Measurements from ENCODE around the gene CXCR6. TPM values are rescaled to one million over a fixed set of nuclear protein-coding genes. Genes with fewer than 3 reads are reported as not detected.

Gene CXCR6
- total and polyA plus RNA-seq, 2 of the 8 experiments (the other 6 are each of a cell fraction or from before 2014, with no cell fraction given) = not detected

GRCh38 chr3:45969953-45970352 is 26.7 kb downstream of the CXCR6 start:
- no peak overlapping the region for H3K4me3 ChIP-seq (ENCODE audit: extremely low read depth in 1 of 4, insufficient read depth in 2 of 4, low read depth in 3 of 4, low read length in 4 of 4)
- no peak overlapping the region for H4K91ac ChIP-seq (replicated peaks; ENCODE audit: insufficient read length, low read length)
- no peak overlapping the region for H2BK20ac ChIP-seq (ENCODE audit: low read length)
- no peak overlapping the region for H3K56ac ChIP-seq (replicated peaks; ENCODE audit: insufficient read length, low read depth, low read length)
- no peak overlapping the region for H3K14ac ChIP-seq (ENCODE audit: insufficient read length)
- no peaks in the 10 kb centered on the region for H3K9me3 ChIP-seq (ENCODE audit: insufficient read depth in 2 of 2, low read depth in 1 of 2, low read length in 1 of 2)
- no peak overlapping the region for H3K4me2 ChIP-seq (ENCODE audit: insufficient read depth in 1 of 2, low read depth in 2 of 2, low read length in 2 of 2)
- no peaks in the 10 kb centered on the region for H3K23me2 ChIP-seq (ENCODE audit: low read depth, low read length)
- no peak overlapping the region for H2BK15ac ChIP-seq (ENCODE audit: low read length)
- no peak overlapping the region for H3K18ac ChIP-seq (ENCODE audit: extremely low read depth, low read length)
- no peak overlapping the region for H2BK12ac ChIP-seq (ENCODE audit: low read depth, low read length)
- peaks cover 0 to 8% of the 10 kb centered on the region in 2 experiments for H4K20me1 ChIP-seq (replicated peaks in 1 of 2; ENCODE audit: control insufficient read depth in 1 of 2, insufficient read depth in 2 of 2, low read length in 2 of 2)
- H2BK5ac ChIP-seq (ENCODE audit: low read depth, low read length) = no peak overlapping the region
- no peaks in the 10 kb centered on the region for H3K4me1 ChIP-seq (replicated peaks in 1 of 4; ENCODE audit: control insufficient read depth in 3 of 4, insufficient read depth in 4 of 4, low read length in 3 of 4)
- DNase-seq (ENCODE audit: low read depth in 1 of 2, low spot score in 2 of 2) (no peak), FAIRE-seq (no peak)
- H4K8ac ChIP-seq (ENCODE audit: extremely low read depth, insufficient read depth, low read length) = no peak overlapping the region
- CTCF ChIA-PET (ENCODE audit: partially characterized antibody) = interaction anchor here (1.3 to 6.7 kb wide), 4 partner anchors 12 to 40 kb away, joined by 5 to 51 read pairs (median 6); partner anchors contain the start of gene CXCR6
- H3K27ac ChIP-seq (ENCODE audit: low read depth, low read length) = no peak overlapping the region
- H2AK5ac ChIP-seq (ENCODE audit: low read depth, low read length) = no peak overlapping the region
- no peaks in the 10 kb centered on the region for H3K27me3 ChIP-seq (replicated peaks in 1 of 4; ENCODE audit: control insufficient read depth in 3 of 4, extremely low read depth in 1 of 4, insufficient read depth in 3 of 4, low read length in 3 of 4)
- 96% methylated on average over 3 of the region's 3 CpGs; no CpG with 5 or more reads in 1 of the 2 experiments for WGBS, 2 experiments (ENCODE audit: extremely low coverage in 1 of 2, insufficient coverage in 1 of 2, insufficient read length in 1 of 2, insufficient replicate concordance in 2 of 2, low coverage in 1 of 2, low lambda C conversion rate in 2 of 2, missing lambda C conversion rate in 1 of 2)
- no peak overlapping the region for H4K5ac ChIP-seq (ENCODE audit: insufficient read length, low read depth, low read length)
- POLR2A ChIA-PET (ENCODE audit: partially characterized antibody) = no interaction called here
- H3K36me3 ChIP-seq (ENCODE audit: control insufficient read depth in 2 of 4, insufficient read depth in 4 of 4, low read length in 3 of 4) = peaks cover 19 to 57% (median 36%) of the 10 kb centered on the region in 4 experiments; a peak in 7 of 8 replicates
- H3K23ac ChIP-seq (ENCODE audit: insufficient read length) = no peak overlapping the region
- H3K4ac ChIP-seq (replicated peaks; ENCODE audit: insufficient read length, low read depth, low read length) = no peak overlapping the region
- no peak overlapping the region for H3K9ac ChIP-seq (replicated peaks in 1 of 4; ENCODE audit: extremely low read depth in 1 of 4, low read depth in 3 of 4, low read length in 3 of 4)
- H3K79me2 ChIP-seq (ENCODE audit: control insufficient read depth in 1 of 2, insufficient read depth in 2 of 2, low read length in 2 of 2) = no peaks in the 10 kb centered on the region
- H3K79me1 ChIP-seq (ENCODE audit: low read depth, low read length) = no peaks in the 10 kb centered on the region
- H2AFZ ChIP-seq (ENCODE audit: low read length) = no peak overlapping the region
- H2BK120ac ChIP-seq (replicated peaks; ENCODE audit: low read depth, low read length) = no peak overlapping the region
- no peak for TF ChIP-seq SP4 (IDR thresholded peaks at IDR 0.05; ENCODE audit: low read length)
- TF ChIP-seq TAF1 (IDR thresholded peaks at IDR 0.05; ENCODE audit: low read depth, low read length) = no peak
- TF ChIP-seq POLR2AphosphoS5 (IDR thresholded peaks at IDR 0.05; ENCODE audit: low read depth, low read length) = no peak
- no peak for TF ChIP-seq POLR2A (IDR thresholded peaks at IDR 0.05; ENCODE audit: control extremely low read depth in 1 of 2, low read depth in 2 of 2, low read length in 2 of 2)
- TF ChIP-seq BACH1 (IDR thresholded peaks at IDR 0.05; ENCODE audit: low read length) = no peak
- TF ChIP-seq SIN3A (conservative IDR thresholded peaks at IDR 0.05 in 1 of 2, IDR thresholded peaks at IDR 0.05 in 1 of 2; ENCODE audit: low read depth in 1 of 2, low read length in 2 of 2) = no peak
- TF ChIP-seq RXRA (IDR thresholded peaks at IDR 0.05; ENCODE audit: insufficient read depth, low read depth, low read length) = no peak
- no peak for TF ChIP-seq HDAC6 (IDR thresholded peaks at IDR 0.05; ENCODE audit: low read depth, low read length)
- TF ChIP-seq NRF1 (IDR thresholded peaks at IDR 0.05; ENCODE audit: low read depth, low read length) = no peak
- no peak for TF ChIP-seq ATF2 (IDR thresholded peaks at IDR 0.05; ENCODE audit: low read length)
- no peak for TF ChIP-seq YY1 (IDR thresholded peaks at IDR 0.05; ENCODE audit: low read depth, low read length)
- TF ChIP-seq SIX5 (IDR thresholded peaks at IDR 0.05; ENCODE audit: low read depth, low read length) = no peak
- TF ChIP-seq E2F6 (IDR thresholded peaks at IDR 0.05) = no peak
- TF ChIP-seq CHD1 (IDR thresholded peaks at IDR 0.05; ENCODE audit: low read depth, low read length) = no peak
